HG03025 (cell line): ENCODE measurements around the gene VPS13A.
"Not testable (repeated sequence)": the region's sequence is repeated elsewhere in the genome, so short reads cannot be mapped to it uniquely, and the experiment has no call there.

Experiments used
- ATAC-seq: cut with Tn5 transposase; IDR thresholded peaks from one replicate; pipeline ENCODE4 v1.9.1; 2021; ENCODE audit warnings: mild to moderate bottlenecking, moderate library complexity; ENCODE audit not compliant: unreplicated experiment, low FRiP score

The VPS13A gene

GRCh38 chr9:77420641-77421040 lies 243.3 kb downstream of the VPS13A start:
- ATAC-seq = no peak

DNA sequence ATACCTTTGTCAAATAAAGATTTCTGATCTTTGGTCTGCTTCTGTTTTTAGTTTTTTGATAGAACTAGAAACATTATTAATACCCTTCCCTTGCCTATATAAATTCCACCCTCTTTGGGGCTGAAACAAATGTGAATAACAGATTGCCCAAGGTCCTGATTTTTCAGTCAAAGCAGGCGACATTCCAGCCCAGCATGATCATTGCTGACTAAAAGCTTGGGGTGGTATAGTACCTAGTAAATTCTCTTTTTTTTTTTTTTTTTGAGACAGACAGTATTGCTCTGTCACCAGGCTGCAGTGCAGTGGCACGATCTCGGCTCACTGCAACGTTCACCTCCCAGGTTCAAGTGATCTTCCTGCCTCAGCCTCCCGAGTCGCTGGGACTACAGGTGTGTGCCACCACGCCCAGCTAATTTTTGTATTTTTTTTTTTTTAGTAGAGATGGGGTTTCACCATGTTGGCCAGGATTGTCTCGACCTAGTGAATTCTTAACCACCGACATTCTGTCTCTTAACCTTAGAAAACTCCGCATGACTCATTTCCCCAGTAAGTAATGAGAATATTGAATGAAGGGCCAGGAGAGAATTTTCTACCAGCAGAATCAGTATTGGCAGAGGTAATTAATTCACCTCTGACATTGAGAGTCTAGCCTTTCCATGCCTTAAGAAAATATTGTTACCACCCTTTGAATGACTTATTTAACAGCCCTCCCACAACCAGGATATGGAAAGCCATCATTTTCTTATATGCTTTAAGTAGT lies 244.4 kb downstream of the VPS13A start:
- no peak for ATAC-seq

- no peak for ATAC-seq
Observed at GRCh38 chr9:77422969-77423368, 245.6 kb downstream of the VPS13A start.

- no peak for ATAC-seq
Observed at GRCh38 chr9:77423841-77424240, 246.5 kb downstream of the VPS13A start.

DNA sequence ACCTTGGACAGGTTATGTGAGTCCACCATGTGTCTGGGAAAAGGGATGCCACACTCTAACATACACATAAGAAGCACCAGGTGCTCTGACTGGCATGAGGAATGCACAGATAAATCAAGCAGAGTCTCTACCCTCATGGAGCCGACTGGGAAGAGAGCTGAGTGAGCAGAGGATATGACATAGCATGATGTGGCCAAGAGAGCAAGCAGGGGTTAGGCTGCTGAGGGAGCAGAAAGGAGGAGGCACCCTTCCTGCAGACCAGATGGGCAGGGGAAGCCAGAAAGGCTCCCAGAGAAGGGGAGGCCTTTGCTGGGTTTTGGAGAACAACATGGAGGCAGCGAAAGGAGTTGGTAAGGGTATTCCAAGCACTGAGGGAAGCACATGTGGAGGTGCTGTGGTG lies 247.7 kb downstream of the VPS13A start:
- ATAC-seq = no peak

DNA sequence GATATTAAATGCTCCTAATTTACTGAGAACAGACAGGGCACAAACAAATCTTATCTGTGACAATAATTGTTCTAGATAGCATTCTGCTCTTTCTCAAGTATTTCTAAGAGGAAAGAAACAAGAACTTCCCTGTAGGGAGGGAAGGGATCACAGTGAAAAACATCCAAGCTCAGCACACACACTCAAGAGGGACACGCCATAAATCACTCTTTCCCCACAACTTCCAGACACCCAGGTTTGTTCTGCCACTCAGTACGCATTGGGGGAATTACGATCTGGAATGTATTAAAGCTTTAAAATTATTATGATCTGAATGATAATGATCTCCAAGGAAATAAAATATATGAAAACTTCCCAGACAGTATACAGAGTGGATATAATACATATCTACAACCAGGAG lies 249.4 kb downstream of the VPS13A start:
- ATAC-seq = no peak

DNA sequence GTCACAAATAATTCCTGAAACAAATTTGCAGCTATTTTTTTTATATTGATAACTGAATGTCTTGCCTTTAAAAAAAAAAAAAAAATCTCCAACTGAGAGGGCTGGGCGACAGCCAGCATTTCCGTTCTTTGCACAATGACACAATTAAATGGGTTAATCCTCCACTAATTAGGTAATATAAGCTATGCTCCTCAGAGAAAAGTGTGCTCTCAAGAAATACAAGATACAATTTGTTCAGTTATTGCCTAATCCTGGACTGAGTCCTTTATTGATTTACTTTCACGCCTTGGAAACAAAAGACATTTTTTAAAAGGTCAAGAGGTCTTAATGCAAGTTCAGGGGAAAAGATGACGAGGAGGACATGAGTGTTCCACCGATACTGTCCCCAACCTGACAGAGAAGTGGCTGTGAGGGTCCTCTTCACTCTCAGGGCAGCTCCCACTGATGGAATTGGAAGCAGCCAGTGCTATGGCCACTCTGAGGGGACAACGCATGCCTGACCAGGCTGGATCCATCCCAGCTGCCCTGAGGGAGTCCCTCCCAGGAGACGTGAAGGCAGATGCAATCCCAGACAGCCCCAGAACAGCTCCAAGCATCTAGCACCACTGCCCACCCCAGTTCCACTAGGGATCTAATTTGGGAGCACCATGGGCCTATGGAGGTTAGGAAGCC lies 250.1 kb downstream of the VPS13A start:
- no peak for ATAC-seq

DNA sequence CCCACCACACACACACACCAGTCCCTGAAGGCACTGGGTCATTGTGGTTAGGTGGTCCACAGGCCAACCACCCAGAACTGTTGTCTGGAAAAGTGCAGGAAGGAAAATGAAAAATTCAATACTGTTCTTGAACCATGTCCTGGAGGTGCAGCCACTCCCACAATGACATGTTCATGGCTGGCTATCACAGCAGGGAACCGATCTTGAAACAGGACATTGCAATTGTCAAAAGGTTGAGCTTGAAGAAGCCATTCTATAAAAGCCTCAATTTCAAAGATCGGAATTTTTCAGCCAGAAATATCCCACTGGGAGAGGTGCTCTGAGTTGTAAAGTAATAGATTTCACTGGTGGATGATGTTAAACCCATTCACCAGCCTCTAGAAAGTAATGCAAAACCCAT lies 252.6 kb downstream of the VPS13A start:
- ATAC-seq = no peak

DNA sequence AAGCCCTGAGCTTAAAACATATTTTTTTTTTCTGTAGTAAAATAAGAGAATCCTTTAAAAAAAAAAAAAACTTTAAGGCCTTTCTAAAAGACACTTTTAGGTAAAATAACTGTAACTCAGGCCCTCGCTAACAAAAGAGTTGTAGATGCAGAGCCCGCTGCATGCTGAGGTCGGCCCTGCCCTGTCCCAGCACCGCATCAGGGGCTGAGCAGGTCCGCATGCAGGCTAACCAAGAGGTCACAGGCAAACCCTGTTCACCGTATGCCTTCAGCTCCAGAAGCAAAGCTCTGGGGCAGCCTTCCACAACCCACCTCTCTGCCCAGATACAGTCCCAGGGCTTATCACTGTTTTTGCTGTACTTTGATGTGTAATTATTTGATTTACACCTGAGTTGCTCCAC lies 254.7 kb downstream of the VPS13A start:
- no peak for ATAC-seq

DNA sequence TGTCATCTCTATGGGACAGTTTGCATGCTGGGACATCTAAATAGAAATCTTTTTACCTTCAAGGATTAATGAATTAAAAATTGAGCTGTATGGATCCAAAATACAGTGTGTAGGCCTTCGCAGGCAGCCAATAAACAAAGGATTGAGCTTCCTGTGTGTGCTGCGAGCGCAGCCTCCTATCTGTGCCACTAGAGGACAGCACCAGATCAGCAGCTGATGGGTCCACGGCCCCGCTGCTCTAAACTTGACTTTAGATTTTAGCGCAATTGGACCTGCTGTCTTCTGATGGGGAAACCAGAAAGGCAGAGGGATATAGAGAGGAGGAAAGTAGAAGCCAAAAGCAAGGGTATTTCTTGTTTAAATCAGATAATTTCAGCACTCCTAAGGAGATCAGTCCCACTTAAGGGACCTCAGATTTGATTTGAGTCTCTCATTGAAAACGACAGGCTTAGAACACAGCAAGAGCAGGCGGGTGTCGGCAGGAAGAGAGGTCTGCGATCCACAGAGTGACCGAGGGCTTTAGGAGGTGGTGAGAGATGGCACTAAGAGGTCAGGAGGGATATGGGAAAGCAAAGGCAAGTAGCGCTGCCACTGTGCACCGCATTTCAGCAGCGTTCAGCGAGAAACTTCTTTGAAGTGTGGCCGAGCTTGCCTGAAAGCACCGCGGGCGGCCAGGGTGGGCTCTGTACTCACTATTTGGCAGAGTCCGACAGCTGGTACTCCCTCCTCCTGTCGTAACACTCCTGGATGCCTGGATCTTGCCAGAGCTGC lies 256.5 kb downstream of the VPS13A start:
- ATAC-seq = no peak

DNA sequence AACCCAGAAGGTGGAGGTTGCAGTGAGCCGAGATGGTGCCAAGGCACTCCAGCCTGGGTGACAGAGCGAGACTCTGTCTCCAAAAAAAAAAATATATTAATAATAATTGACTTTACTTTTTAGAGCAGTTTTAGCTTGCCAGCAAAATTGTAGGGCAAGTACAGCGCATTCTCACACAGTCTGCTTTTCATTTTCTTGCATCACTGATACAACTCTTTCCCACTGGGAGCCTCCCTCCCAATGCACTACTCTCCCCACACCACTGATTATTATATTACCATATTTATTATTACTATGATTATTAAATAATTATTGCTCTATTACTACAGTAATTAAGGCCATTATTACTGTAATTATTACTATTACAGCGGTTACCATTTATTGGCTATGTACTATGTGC lies 257.9 kb downstream of the VPS13A start:
- ATAC-seq = no peak

GRCh38 chr9:77435688-77436087 lies 258.4 kb downstream of the VPS13A start:
- no peak for ATAC-seq

- ATAC-seq = no peak
Observed at GRCh38 chr9:77438653-77439052, 261.3 kb downstream of the VPS13A start.

DNA sequence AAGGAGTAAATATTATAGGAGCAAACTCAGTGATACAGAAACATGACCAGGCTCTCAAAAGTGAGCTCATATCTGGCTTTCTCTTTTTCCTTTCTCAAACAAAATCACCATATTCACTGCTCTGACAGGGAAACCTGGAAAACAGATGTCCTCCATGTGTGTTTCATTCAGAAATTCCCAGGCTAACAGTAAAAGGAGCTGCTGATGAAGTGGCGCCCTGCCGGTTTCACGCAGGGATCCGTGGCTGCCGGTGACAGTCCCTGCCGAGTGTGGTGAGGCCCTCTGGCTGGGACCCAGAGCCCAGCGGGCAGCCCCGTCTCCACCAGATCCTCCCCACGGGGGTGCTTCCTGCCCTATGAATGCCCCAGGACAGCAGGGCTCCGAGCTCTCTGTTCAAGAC lies 262.7 kb downstream of the VPS13A start:
- ATAC-seq = no peak

GRCh38 chr9:77441124-77441523 lies 263.8 kb downstream of the VPS13A start:
- ATAC-seq = not testable (repeated sequence)

DNA sequence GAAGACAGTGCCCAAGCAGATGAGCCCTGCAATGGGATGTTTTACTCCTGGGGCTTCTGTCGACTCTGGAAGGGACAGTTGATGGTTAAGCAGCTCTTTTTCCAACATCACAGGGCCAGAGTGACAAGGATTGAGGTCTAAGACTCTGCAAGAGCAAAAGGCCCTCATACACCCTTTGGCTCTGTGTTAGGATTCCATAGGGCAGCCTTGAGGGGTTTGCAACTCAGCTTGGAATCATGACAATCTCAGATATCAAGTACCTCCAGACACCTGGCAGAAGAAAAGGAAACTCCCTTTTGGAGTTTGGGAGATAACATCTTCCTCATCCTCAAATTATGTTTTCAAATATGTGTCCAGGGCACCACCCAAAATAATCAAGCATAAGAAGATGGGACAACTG lies 265.1 kb downstream of the VPS13A start:
- ATAC-seq = no peak

GRCh38 chr9:77447646-77448045 lies 270.3 kb downstream of the VPS13A start:
- no peak for ATAC-seq

- ATAC-seq = no peak
Observed at GRCh38 chr9:77449240-77450084, 272.1 kb downstream of the VPS13A start.

- no peak for ATAC-seq
Observed at GRCh38 chr9:77450085-77450475, 272.7 kb downstream of the VPS13A start.

DNA sequence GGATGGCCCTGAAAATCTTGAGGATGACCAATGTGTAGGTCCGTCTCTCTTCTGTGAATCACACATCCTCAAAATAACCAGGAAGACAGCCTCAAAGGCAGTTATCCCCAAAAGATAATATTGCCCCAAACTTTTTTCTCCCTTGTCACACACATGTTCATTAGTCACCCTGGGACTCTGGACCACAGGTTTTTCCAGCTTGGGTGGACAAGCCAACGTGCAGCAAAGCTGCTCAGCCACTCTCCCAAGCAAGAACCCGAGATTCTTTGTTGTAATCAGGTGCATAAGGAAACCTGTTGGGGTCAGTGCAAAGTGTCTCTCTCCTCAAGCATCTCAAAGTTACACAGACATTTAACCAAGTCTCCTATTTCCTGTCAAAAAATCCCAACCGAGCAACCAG lies 274.2 kb downstream of the VPS13A start:
- no peak for ATAC-seq
